Stomach (tissue), 9 donors: ENCODE measurements around the gene TPST2. TPM values are rescaled to one million over a fixed set of nuclear protein-coding genes. Genes with fewer than 3 reads are reported as not detected.
A peak's percentile ranks its signal among the peaks of the same experiment; 100 is the strongest.

Experiments used
- DNase-seq, 2 donors: peaks; one replicate each; pipeline versions ENCODE4 v3.0.0 to v3.0.0-alpha.2; 2013 to 2019
- H3K27ac ChIP-seq, 5 donors: fragments of 200-600 bp in 4 of 5; sonication (generic) in 4 of 5; one replicate each; pipeline ENCODE4 v1.5.1; 2013 to 2019; ENCODE audit warnings: mild to moderate bottlenecking in 1 of 5, moderate library complexity in 1 of 5
- H3K27me3 ChIP-seq, 3 donors: fragments of 200-600 bp; sonication (generic); one replicate each; pipeline ENCODE4 v1.5.1; 2017 to 2019; ENCODE audit warnings: mixed run types in 1 of 3
- H3K36me3 ChIP-seq, 4 donors: fragments of 200-600 bp; sonication (generic); 1 replicate in 3 of 4; 2 replicates in 1 of 4; pipeline ENCODE4 v1.5.1; 2016 to 2019
- H3K4me1 ChIP-seq, 4 donors: fragments of 200-600 bp; sonication (generic); one replicate each; pipeline ENCODE4 v1.5.1; 2016 to 2019
- H3K4me3 ChIP-seq, 4 donors: fragments of 200-600 bp; sonication (generic) in 3 of 4; one replicate each; pipeline ENCODE4 v1.5.1; 2016 to 2019; ENCODE audit warnings: mild to moderate bottlenecking in 1 of 4
- H3K9me3 ChIP-seq, 4 donors: fragments of 200-600 bp; sonication (generic); one replicate each; pipeline ENCODE4 v1.5.1; 2016 to 2019
- CTCF ChIP-seq, 7 experiments: fragments of 450-650 bp in 4 of 7; fragments of 200-600 bp in 3 of 7; sonication (generic) in 3 of 7; IDR thresholded peaks; one replicate each; pipeline ENCODE4 v1.5.1; 2016 to 2019; ENCODE audit warnings: antibody characterized with exemption in 7 of 7, control low read depth in 2 of 7, mild to moderate bottlenecking in 1 of 7
- EP300 ChIP-seq: sonication (generic); formaldehyde crosslinking; IDR thresholded peaks from one replicate; pipeline ENCODE4 v1.6.1; 2017; ENCODE audit warnings: antibody characterized with exemption
- POLR2A ChIP-seq, 4 donors: fragments of 450-650 bp; IDR thresholded peaks; one replicate each; pipeline ENCODE4 v1.6.1; 2016; ENCODE audit warnings: antibody characterized with exemption in 4 of 4, control low read depth in 2 of 4, mild to moderate bottlenecking in 1 of 4, moderate library complexity in 1 of 4
- POLR2AphosphoS5 ChIP-seq, 3 donors: sonication (generic); formaldehyde crosslinking; IDR thresholded peaks; one replicate each; pipeline ENCODE4 v1.6.1; 2016; ENCODE audit warnings: antibody characterized with exemption in 3 of 3
- whole genome bisulfite sequencing, 5 donors: extraction: QIAGEN DNeasy Blood & Tissue Kit in 3 of 5; methylation state at CpG; one replicate each; pipeline versions ENCODE4 v1.1.5 to v1.1.7; 2013 to 2018; 5-methylcytosine and 5-hydroxymethylcytosine counted together
- intact Hi-C: fragments of 100-400 bp; cut with DNase I; formaldehyde crosslinking; loops from one replicate; pipeline ENCODE4 v1.15.1; 2023; ENCODE audit warnings: low total_unique reads
- polyA plus RNA-seq, 3 donors: library from polyadenylated mRNA; stranded (reverse); fragments of 200-250 nt; gene quantifications; one replicate each; pipeline ENCODE4 v1.2.3, GENCODE V29; 2013
- total RNA-seq, 5 donors: library from RNA; depleted of rRNA; stranded (reverse); fragments of >200 nt; gene quantifications; one replicate each; pipeline versions ENCODE4 v1.1.0 to v1.2.3, GENCODE V29; 2014 to 2016
- donor health status: healthy with polysubstance abuse.
- donor health status: Bipolar disorder and iron deficiency.
- donor health status: healthy.

Gene TPST2
- total and polyA plus RNA-seq, 8 donors: 5.3 to 88.3 (median 10.4) TPM

- 69 to 78% (median 74%) methylated on average over 8 of the region's 8 CpGs for WGBS, 5 donors
- Histone ChIP-seq H3K27ac (no peak overlapping the region), H3K4me1 (peaks cover 0 to 13% (median 0%) of the 10 kb centered on the region in 4 donors), H3K36me3 (no peaks in the 10 kb centered on the region), H3K9me3 (no peaks in the 10 kb centered on the region), H3K4me3 (no peak overlapping the region), H3K27me3 (no peaks in the 10 kb centered on the region)
- intact Hi-C loops: no loop called here
- no peak for TF ChIP-seq CTCF (IDR thresholded peaks at IDR 0.05)
- peak in 1 of 2 donors; percentile 35 for DNase-seq
Measured at GRCh38 chr22:26550498-26551033, 39.4 kb downstream of the TPST2 start.

GRCh38 chr22:26549902-26550497 is 39.9 kb downstream of the TPST2 start:
- TF ChIP-seq POLR2A (IDR thresholded peaks at IDR 0.05) (no peak), POLR2AphosphoS5 (IDR thresholded peaks at IDR 0.05) (no peak), CTCF (IDR thresholded peaks at IDR 0.05) (no peak), EP300 (no peak)
- Histone ChIP-seq H3K27ac (no peak overlapping the region), H3K36me3 (no peaks in the 10 kb centered on the region), H3K9me3 (no peaks in the 10 kb centered on the region), H3K4me3 (no peak overlapping the region), H3K27me3 (no peaks in the 10 kb centered on the region), H3K4me1 (peaks cover 0 to 13% (median 0%) of the 10 kb centered on the region in 4 donors)
- intact Hi-C loops: no loop called here
- 89 to 94% (median 92%) methylated on average over 4 of the region's 4 CpGs for WGBS, 5 donors
- DNase-seq: no peak

- H3K9me3 ChIP-seq: no peaks in the 10 kb centered on the region
- no peak for TF ChIP-seq EP300
- no peak for TF ChIP-seq CTCF (IDR thresholded peaks at IDR 0.05)
- no peak for TF ChIP-seq POLR2AphosphoS5 (IDR thresholded peaks at IDR 0.05)
- TF ChIP-seq POLR2A (IDR thresholded peaks at IDR 0.05): no peak
- no peaks in the 10 kb centered on the region for H3K36me3 ChIP-seq
- H3K4me1 ChIP-seq: peaks cover 0 to 13% (median 0%) of the 10 kb centered on the region in 4 donors
- no peaks in the 10 kb centered on the region for H3K27me3 ChIP-seq
- WGBS, 5 donors: 68 to 91% (median 80%) methylated on average over 6 of the region's 6 CpGs
- DNase-seq: no peak
- no peak overlapping the region for H3K27ac ChIP-seq
- H3K4me3 ChIP-seq: no peak overlapping the region
- intact Hi-C loops: no loop called here
Measured at GRCh38 chr22:26548984-26549383, 40.9 kb downstream of the TPST2 start.

DNA sequence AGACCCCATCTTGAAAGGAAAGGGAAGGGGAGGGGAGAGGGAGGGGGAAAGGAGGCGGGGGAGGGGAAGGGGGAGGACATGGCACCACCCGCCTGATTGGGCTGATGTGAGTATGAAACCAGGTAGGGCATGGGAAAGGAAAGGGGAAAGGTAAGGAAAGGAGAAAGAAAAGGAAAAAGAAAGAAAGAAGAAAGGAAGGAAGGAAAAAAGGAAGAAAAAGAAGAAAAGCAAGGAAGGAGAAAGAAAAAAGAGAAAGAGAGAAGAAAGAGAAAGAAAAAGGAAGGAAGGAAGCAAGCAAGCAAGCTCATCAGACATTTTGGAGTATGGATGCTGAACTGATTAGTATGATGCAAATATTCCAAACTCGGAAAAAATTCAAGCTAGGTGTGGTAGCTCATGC is 41.6 kb downstream of the TPST2 start:
- DNase-seq: no peak
- Histone ChIP-seq H3K27me3 (no peaks in the 10 kb centered on the region), H3K4me1 (peaks cover 0 to 11% (median 0%) of the 10 kb centered on the region in 4 donors), H3K27ac (no peak overlapping the region), H3K4me3 (no peak overlapping the region), H3K36me3 (no peaks in the 10 kb centered on the region), H3K9me3 (no peaks in the 10 kb centered on the region)
- no peak for TF ChIP-seq EP300
- no peak for TF ChIP-seq POLR2AphosphoS5 (IDR thresholded peaks at IDR 0.05)
- no peak for TF ChIP-seq POLR2A (IDR thresholded peaks at IDR 0.05)
- TF ChIP-seq CTCF (IDR thresholded peaks at IDR 0.05): no peak
- WGBS, 5 donors: 88 to 96% (median 94%) methylated on average over 3 of the region's 3 CpGs
- intact Hi-C loops: no loop called here
